B cell (primary cell): ENCODE measurements around the gene HINT3. TPM values are rescaled to one million over a fixed set of nuclear protein-coding genes. Genes with fewer than 3 reads are reported as not detected.

Experiments used
- ATAC-seq: fragments of 200-7000 bp; cut with Tn5 transposase; one replicate; pipeline ENCODE4 v1.10.0; 2021; ENCODE audit warnings: low read depth, mild to moderate bottlenecking, moderate number of reproducible peaks, moderate library complexity
- CTCF ChIA-PET: fragments of 350-600 bp; sonication (Branson Sonifier 250); formaldehyde crosslinking; loops from one replicate; lab custom pipeline; 2021; ENCODE audit warnings: antibody characterized with exemption, inconsistent platforms; lab: Charles Lee
- POLR2A ChIA-PET: fragments of 350-600 bp; sonication (Branson Sonifier 250); formaldehyde crosslinking; loops from one replicate; lab custom pipeline; 2021; ENCODE audit warnings: antibody characterized with exemption; lab: Charles Lee
- DNase-seq: peaks from one replicate; pipeline ENCODE4 v3.0.0; 2013
- H2AFZ ChIP-seq: 2 replicates; pipeline ENCODE4 v1.6.1; 2012; ENCODE audit warnings: mild to moderate bottlenecking, low read depth, low read length; ENCODE audit not compliant: insufficient read depth, poor library complexity, severe bottlenecking
- H3K27ac ChIP-seq, 2 donors: 1 replicate in 1 of 2; 2 replicates in 1 of 2; pipeline ENCODE4 v1.5.1; 2012 to 2013; ENCODE audit warnings: low read length in 2 of 2, mild to moderate bottlenecking in 2 of 2, moderate library complexity in 1 of 2
- H3K27me3 ChIP-seq, 4 experiments: fragments of 200-600 bp in 1 of 4; sonication (generic) in 1 of 4; replicated peaks in 1 of 4; 1 replicate in 2 of 4; 2 replicates in 2 of 4; pipeline versions ENCODE4 v1.6.1 to v1.7.0; 2013 to 2016; ENCODE audit warnings: low read length in 3 of 4, mild to moderate bottlenecking in 2 of 4, mixed read lengths in 1 of 4, moderate library complexity in 1 of 4; ENCODE audit not compliant: insufficient read depth in 4 of 4, control insufficient read depth in 3 of 4; ENCODE audit errors: control extremely low read depth in 1 of 4
- H3K36me3 ChIP-seq, 2 experiments: replicated peaks in 1 of 2; 1 replicate in 1 of 2; 2 replicates in 1 of 2; pipeline versions ENCODE4 v1.6.1 to v1.7.1; 2013; ENCODE audit warnings: low read length in 1 of 2; ENCODE audit not compliant: insufficient read depth in 2 of 2, control insufficient read depth in 1 of 2; ENCODE audit errors: control extremely low read depth in 1 of 2, extremely low read depth in 1 of 2
- H3K4me1 ChIP-seq, 2 donors: fragments of 200-600 bp in 1 of 2; sonication (generic) in 1 of 2; 1 replicate in 1 of 2; 2 replicates in 1 of 2; pipeline versions ENCODE4 v1.5.1 to v1.6.1; 2013 to 2017; ENCODE audit warnings: low read length in 2 of 2; ENCODE audit not compliant: control insufficient read depth in 2 of 2, insufficient read depth in 2 of 2
- H3K4me2 ChIP-seq: replicated peaks from 2 replicates; pipeline ENCODE3; 2012; ENCODE audit warnings: mild to moderate bottlenecking, low read depth, low read length; ENCODE audit not compliant: poor library complexity, severe bottlenecking
- H3K4me3 ChIP-seq, 5 experiments: fragments of 200-600 bp in 1 of 5; sonication (generic) in 1 of 5; 1 replicate in 3 of 5; 2 replicates in 2 of 5; pipeline versions ENCODE4 v1.5.1 to v1.7.0; 2011 to 2016; ENCODE audit warnings: low read length in 4 of 5, mild to moderate bottlenecking in 4 of 5, low read depth in 2 of 5, control low read depth in 1 of 5, moderate library complexity in 1 of 5; ENCODE audit not compliant: insufficient read depth in 1 of 5; ENCODE audit errors: control extremely low read depth in 1 of 5, extremely low read depth in 1 of 5
- H3K79me2 ChIP-seq: fragments of 200-600 bp; sonication (generic); one replicate; pipeline ENCODE4 v1.6.0; 2016; ENCODE audit warnings: low read length; ENCODE audit not compliant: control insufficient read depth, insufficient read depth
- H3K9ac ChIP-seq: fragments of 200-600 bp; sonication (generic); 2 replicates; pipeline ENCODE4 v1.6.1; 2017; ENCODE audit warnings: mild to moderate bottlenecking, low read length, moderate library complexity
- H3K9me3 ChIP-seq, 3 donors: one replicate each; pipeline versions ENCODE4 v1.6.1 to v1.7.1; 2013; ENCODE audit warnings: low read length in 2 of 3; ENCODE audit not compliant: control insufficient read depth in 2 of 3, insufficient read depth in 1 of 3; ENCODE audit errors: control extremely low read depth in 1 of 3
- H4K20me1 ChIP-seq: 2 replicates; pipeline ENCODE4 v1.6.0; 2012; ENCODE audit warnings: mild to moderate bottlenecking, low read length; ENCODE audit not compliant: insufficient read depth, control insufficient read depth, poor library complexity, severe bottlenecking
- H3K27ac Mint-ChIP-seq: one replicate; pipeline ENCODE4 v1.8.0; 2021; ENCODE audit warnings: mixed read lengths
- H3K27me3 Mint-ChIP-seq: one replicate; pipeline ENCODE4 v1.8.0; 2021; ENCODE audit warnings: mixed read lengths
- H3K4me1 Mint-ChIP-seq: one replicate; pipeline ENCODE4 v1.8.0; 2021; ENCODE audit warnings: mixed read lengths
- H3K4me3 Mint-ChIP-seq: one replicate; pipeline ENCODE4 v1.8.0; 2021; ENCODE audit warnings: mixed read lengths
- H3K9me3 Mint-ChIP-seq: one replicate; pipeline ENCODE4 v1.8.0; 2022; ENCODE audit warnings: mixed read lengths; ENCODE audit not compliant: insufficient read depth
- EZH2 ChIP-seq: IDR thresholded peaks from 2 replicates; pipeline ENCODE4 v1.6.1; 2012; ENCODE audit warnings: borderline replicate concordance, low read depth, mild to moderate bottlenecking, moderate library complexity, low read length; ENCODE audit not compliant: insufficient read depth, poor library complexity, severe bottlenecking
- WGBS: methylation state at CpG from one replicate; pipeline ENCODE4 v1.1.5; 2013; ENCODE audit warnings: missing lambda C conversion rate; ENCODE audit not compliant: insufficient coverage; 5-methylcytosine and 5-hydroxymethylcytosine counted together
- intact Hi-C: fragments of 100-400 bp; cut with micrococcal nuclease; formaldehyde crosslinking; loops from one replicate; pipeline ENCODE4 v1.10.0; 2022
- polyA plus RNA-seq: library from polyadenylated mRNA; depleted of rRNA; stranded (reverse); fragments of >200 nt; gene quantifications from 2 replicates; pipeline ENCODE4 v1.2.3, GENCODE V29; 2012
- total RNA-seq, 2 donors: library from RNA; stranded (reverse); fragments of 120-200 nt in 1 of 2; gene quantifications; 1 replicate in 1 of 2; 2 replicates in 1 of 2; pipeline versions ENCODE4 v1.2.3 to v1.2.4, GENCODE V29; 2013 to 2022
- TF ChIP-seq, protein P1 (sequence below): fragments of 200-600 bp; IDR thresholded peaks from one replicate; pipeline ENCODE4 v1.8.0; 2022; ENCODE audit warnings: antibody characterized with exemption, mild to moderate bottlenecking

The HINT3 gene
- total and polyA plus RNA-seq, 2 donors (not counting 1 experiment from before 2014, with no cell fraction given), result 5.5 to 12.4 TPM

- peaks cover 8% of the 10 kb centered on the region for H3K4me1 Mint-ChIP-seq
- TF ChIP-seq EZH2, result no peak
- TF ChIP-seq, protein P1, sequence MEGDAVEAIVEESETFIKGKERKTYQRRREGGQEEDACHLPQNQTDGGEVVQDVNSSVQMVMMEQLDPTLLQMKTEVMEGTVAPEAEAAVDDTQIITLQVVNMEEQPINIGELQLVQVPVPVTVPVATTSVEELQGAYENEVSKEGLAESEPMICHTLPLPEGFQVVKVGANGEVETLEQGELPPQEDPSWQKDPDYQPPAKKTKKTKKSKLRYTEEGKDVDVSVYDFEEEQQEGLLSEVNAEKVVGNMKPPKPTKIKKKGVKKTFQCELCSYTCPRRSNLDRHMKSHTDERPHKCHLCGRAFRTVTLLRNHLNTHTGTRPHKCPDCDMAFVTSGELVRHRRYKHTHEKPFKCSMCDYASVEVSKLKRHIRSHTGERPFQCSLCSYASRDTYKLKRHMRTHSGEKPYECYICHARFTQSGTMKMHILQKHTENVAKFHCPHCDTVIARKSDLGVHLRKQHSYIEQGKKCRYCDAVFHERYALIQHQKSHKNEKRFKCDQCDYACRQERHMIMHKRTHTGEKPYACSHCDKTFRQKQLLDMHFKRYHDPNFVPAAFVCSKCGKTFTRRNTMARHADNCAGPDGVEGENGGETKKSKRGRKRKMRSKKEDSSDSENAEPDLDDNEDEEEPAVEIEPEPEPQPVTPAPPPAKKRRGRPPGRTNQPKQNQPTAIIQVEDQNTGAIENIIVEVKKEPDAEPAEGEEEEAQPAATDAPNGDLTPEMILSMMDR, result no peak
- H4K20me1 ChIP-seq, result peaks cover 8% of the 10 kb centered on the region
- ChIA-PET POLR2A (interaction anchor here (1.0 kb wide), 1 partner anchor 172 kb away, joined by 4 read pairs; no protein-coding TSS in a partner anchor), CTCF (interaction anchor here (0.9 to 7.3 kb wide), 9 partner anchors 11 to 175 kb away, joined by 3 to 130 read pairs (median 3); partner anchors contain the start of genes NCOA7 and TRMT11)
- peaks cover 17 to 18% of the 10 kb centered on the region in 2 donors for H3K4me1 ChIP-seq
- H3K9me3 ChIP-seq, result no peaks in the 10 kb centered on the region
- H3K79me2 ChIP-seq, result peaks cover 26% of the 10 kb centered on the region
- H3K4me3 Mint-ChIP-seq, result no peak overlapping the region
- H3K27me3 Mint-ChIP-seq, result peaks cover 8% of the 10 kb centered on the region
- no peak overlapping the region for H3K9ac ChIP-seq
- H3K27ac Mint-ChIP-seq, result no peak overlapping the region
- intact Hi-C loops, result no loop called here
- no peaks in the 10 kb centered on the region for H3K27me3 ChIP-seq
- H3K36me3 ChIP-seq, result no peaks in the 10 kb centered on the region
- 88% methylated on average over 11 of the region's 11 CpGs for WGBS
- H3K4me2 ChIP-seq, result no peak overlapping the region
- no peak overlapping the region for H3K27ac ChIP-seq
- DNase-seq (no peak), ATAC-seq (no peak)
- H3K4me3 ChIP-seq, result no peak overlapping the region
- no peaks in the 10 kb centered on the region for H3K9me3 Mint-ChIP-seq
- no peak overlapping the region for H2AFZ ChIP-seq
These were observed 3.1 kb upstream of the HINT3 start for GRCh38 chr6:125953502-125953875.

DNA sequence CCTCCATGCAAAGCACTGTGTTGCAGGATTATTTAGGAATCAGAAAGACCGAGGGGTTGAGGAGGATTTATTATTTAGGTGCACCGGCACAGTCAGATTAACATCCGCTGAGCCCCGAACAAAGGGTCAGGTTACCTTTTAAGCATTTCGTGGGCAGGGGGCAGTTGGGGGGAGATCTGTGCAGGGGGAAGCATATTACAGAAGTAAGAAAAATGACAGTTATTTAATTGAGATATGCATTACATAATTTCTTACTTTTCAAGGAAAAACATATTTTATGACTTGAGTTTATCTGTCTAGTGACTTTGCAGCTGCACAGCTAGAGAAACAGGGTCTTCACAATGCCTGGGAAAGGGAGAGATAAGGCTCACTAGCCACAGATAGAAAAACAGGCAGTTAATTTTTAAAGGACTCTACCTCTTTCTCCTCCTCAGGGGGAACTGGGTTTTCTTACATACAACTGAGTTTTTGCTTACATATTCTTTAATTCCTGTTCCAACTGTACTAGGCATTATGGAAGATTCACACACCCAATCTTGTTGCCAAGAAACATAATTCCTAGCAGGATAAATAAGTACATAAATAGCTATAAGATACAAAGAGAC is 1.7 kb upstream of the HINT3 start:
- no peak overlapping the region for H3K27ac ChIP-seq

More for the DNA sequence above, 1.7 kb upstream of the HINT3 start:
- 74% methylated on average over 4 of the region's 5 CpGs for WGBS
- ChIA-PET POLR2A (no interaction called here), CTCF (interaction anchor here (1.0 to 7.3 kb wide), 4 partner anchors 16 to 174 kb away, joined by 3 to 130 read pairs (median 8); partner anchors contain the start of genes NCOA7 and TRMT11)
- Histone ChIP-seq H4K20me1 (peaks cover 21% of the 10 kb centered on the region), H3K79me2 (peaks cover 39% of the 10 kb centered on the region), H3K27me3 (no peaks in the 10 kb centered on the region), H3K9me3 (no peaks in the 10 kb centered on the region), H3K9ac (no peak overlapping the region), H3K4me1 (peaks cover 27% of the 10 kb centered on the region in 2 donors), H3K4me2 (no peak overlapping the region), H3K36me3 (peaks cover 0 to 6% of the 10 kb centered on the region in 2 experiments), H2AFZ (no peak overlapping the region), H3K4me3 (no peak overlapping the region)
- H3K4me1 Mint-ChIP-seq, result peaks cover 8% of the 10 kb centered on the region
- no peak overlapping the region for H3K27ac Mint-ChIP-seq
- H3K4me3 Mint-ChIP-seq, result peak overlapping the region; percentile 33
- no peaks in the 10 kb centered on the region for H3K9me3 Mint-ChIP-seq
- TF ChIP-seq, protein P1, result no peak
- no peak for TF ChIP-seq EZH2
- H3K27me3 Mint-ChIP-seq, result peaks cover 8% of the 10 kb centered on the region
- intact Hi-C loops, result no loop called here
- no peak for ATAC-seq
- DNase-seq, result no peak
